SJSA1 (cell line): Measurements from ENCODE around the gene CPNE6. TPM values are rescaled to one million over a fixed set of nuclear protein-coding genes. Genes with fewer than 3 reads are reported as not detected.

Experiments used
- DNase-seq, 2 experiments: peaks; one replicate each; pipeline ENCODE4 v3.0.0-alpha.2; 2015 to 2020; ENCODE audit warnings: low spot score in 2 of 2, low read depth in 1 of 2
- H3K27ac ChIP-seq: fragments of 250-450 bp; sonication (Bioruptor Pico); 2 replicates; pipeline ENCODE4 v1.5.1; 2020; ENCODE audit warnings: mild to moderate bottlenecking, moderate library complexity
- H3K27me3 ChIP-seq: fragments of 250-450 bp; sonication (Bioruptor Pico); replicated peaks from 2 replicates; pipeline ENCODE4 v1.5.1; 2020; ENCODE audit warnings: mild to moderate bottlenecking, moderate library complexity
- H3K36me3 ChIP-seq: fragments of 250-450 bp; sonication (Bioruptor Pico); 2 replicates; pipeline ENCODE4 v1.5.1; 2020; ENCODE audit warnings: mild to moderate bottlenecking
- H3K4me1 ChIP-seq: fragments of 250-450 bp; sonication (Bioruptor Pico); replicated peaks from 2 replicates; pipeline ENCODE4 v1.6.1; 2021; ENCODE audit warnings: mild to moderate bottlenecking
- H3K4me3 ChIP-seq: fragments of 250-450 bp; sonication (Bioruptor Pico); 2 replicates; pipeline ENCODE4 v1.5.1; 2020; ENCODE audit warnings: mild to moderate bottlenecking
- H3K9me3 ChIP-seq: fragments of 250-450 bp; sonication (Bioruptor Pico); replicated peaks from 2 replicates; pipeline ENCODE4 v1.5.1; 2020; ENCODE audit warnings: mild to moderate bottlenecking
- total RNA-seq: library from RNA; depleted of rRNA; stranded (reverse); fragments of >200 nt; shearing (Covaris generic); gene quantifications from 2 replicates; pipeline ENCODE4 v1.2.3, GENCODE V29; 2014

Gene CPNE6
- total RNA-seq, 1 experiment from 2014 or later, result not detected

DNA sequence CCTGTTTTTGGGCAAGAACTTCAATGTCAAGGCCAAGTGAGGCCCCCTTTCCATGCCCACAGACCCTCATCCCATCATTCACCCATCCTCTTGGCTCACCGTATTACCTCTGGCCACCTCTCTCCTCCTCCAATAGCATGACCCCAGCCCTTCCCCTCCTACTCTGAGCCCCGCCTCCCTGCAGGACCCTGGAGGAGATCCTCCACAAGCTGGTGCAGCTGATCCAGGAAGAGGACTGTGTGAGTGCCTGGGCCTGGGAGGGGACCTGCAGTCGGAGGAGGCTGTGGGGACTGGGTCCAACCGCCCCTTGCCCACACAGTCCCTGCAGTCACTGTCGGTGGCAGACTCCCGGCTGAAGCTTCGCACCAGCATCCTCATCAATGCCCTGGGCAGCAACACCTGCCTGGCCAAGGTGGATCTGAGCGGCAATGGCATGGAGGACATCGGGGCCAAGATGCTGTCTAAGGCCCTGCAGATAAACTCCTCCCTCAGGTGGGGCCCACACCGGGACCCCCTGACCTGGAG is 12.3 kb upstream of the CPNE6 start:
- Histone ChIP-seq H3K27me3 (no peaks in the 10 kb centered on the region), H3K4me3 (no peak overlapping the region), H3K4me1 (no peaks in the 10 kb centered on the region), H3K9me3 (no peaks in the 10 kb centered on the region), H3K36me3 (no peaks in the 10 kb centered on the region), H3K27ac (no peak overlapping the region)
- DNase-seq, result no peak

DNA sequence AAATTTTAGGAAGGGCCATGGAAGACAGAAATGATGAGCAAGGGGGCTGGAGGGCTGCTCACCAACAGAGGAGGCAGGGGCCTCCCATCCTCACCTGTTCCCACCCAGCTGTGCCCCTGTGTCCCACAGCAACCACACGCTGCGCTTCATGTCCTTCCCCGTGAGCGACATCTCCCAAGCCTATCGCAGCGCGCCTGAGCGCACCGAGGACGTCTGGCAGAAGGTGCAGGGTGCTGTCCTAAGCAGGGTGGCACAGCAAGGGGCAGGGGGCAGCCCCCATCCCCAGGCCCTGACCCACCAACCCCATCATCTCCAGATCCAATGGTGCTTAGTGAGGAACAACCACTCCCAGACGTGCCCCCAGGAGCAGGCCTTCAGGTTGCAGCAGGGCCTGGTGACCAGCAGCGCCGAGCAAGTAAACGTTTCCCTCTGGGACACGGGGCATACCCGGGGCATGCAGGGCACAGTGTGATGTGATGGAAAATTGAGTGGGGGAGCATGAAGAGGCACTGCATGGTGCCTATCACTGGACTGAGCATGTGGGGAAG is 11.4 kb upstream of the CPNE6 start:
- no peaks in the 10 kb centered on the region for H3K4me1 ChIP-seq
- DNase-seq, result no peak
- H3K36me3 ChIP-seq, result no peaks in the 10 kb centered on the region
- H3K9me3 ChIP-seq, result no peaks in the 10 kb centered on the region
- H3K4me3 ChIP-seq, result no peak overlapping the region
- no peak overlapping the region for H3K27ac ChIP-seq
- H3K27me3 ChIP-seq, result no peaks in the 10 kb centered on the region

DNA sequence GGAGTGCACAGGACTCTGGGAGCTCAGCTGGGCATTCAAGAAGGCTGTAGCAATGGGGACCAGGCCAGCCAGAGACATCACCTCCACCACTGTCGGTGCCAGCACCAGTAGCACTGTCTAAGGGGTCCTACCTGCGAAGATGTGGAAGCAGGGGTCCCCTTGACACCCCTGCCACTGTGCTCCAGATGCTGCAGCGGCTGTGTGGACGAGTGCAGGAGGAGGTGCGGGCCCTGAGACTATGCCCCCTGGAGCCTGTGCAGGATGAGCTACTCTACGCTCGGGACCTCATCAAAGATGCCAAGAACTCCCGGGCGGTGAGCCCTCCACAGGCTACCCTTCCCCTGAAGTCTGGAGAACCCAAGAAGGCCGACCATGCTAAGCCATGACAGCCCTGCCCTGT is 10.9 kb upstream of the CPNE6 start:
- Histone ChIP-seq H3K36me3 (no peaks in the 10 kb centered on the region), H3K27me3 (no peaks in the 10 kb centered on the region), H3K27ac (no peak overlapping the region), H3K4me1 (no peaks in the 10 kb centered on the region), H3K9me3 (no peaks in the 10 kb centered on the region), H3K4me3 (no peak overlapping the region)
- DNase-seq, result no peak

DNA sequence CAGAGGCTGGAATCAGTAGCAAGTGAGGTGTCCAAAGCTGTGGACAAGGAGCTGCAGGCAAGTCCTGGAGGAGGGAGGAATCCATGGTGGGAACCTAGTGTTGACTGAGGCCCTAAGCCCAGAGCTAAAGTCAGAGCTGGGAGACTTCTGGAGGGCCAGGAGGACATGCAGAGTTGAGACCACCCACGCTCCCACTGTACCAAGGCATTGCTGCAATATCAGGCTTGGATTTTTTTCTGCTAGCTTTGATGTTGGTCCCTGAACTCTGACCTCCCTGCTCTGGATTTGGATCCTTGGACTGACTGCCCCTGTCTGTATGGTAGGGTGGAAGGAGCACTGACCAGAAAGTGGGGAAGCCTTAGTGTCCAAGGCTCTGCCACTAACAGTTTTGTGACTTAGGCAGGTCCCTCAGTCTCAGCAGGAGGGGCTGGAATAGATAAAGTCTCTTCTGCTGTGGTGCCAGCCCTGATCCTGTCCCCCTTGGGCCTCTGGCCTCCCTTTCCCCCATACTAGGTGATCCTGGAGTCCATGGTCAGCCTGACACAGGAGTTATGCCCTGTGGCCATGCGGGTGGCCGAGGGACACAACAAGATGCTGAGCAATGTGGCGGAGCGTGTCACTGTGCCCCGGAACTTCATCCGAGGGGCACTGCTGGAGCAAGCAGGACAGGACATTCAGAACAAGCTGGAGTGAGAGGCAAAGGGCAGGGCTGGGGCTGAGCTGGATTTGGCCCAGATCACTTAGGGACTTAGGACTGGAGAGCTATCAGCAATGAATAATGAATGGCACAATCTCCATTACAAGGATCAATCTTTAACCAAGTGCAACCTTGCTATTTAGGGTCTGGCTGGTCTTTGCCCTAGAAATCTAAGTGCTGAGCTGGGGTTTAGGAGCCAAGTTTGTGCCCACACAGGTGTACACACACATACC is 10.1 kb upstream of the CPNE6 start:
- Histone ChIP-seq H3K9me3 (no peaks in the 10 kb centered on the region), H3K4me1 (no peaks in the 10 kb centered on the region), H3K36me3 (no peaks in the 10 kb centered on the region), H3K27me3 (no peaks in the 10 kb centered on the region), H3K4me3 (no peak overlapping the region), H3K27ac (no peak overlapping the region)
- no peak for DNase-seq

DNA sequence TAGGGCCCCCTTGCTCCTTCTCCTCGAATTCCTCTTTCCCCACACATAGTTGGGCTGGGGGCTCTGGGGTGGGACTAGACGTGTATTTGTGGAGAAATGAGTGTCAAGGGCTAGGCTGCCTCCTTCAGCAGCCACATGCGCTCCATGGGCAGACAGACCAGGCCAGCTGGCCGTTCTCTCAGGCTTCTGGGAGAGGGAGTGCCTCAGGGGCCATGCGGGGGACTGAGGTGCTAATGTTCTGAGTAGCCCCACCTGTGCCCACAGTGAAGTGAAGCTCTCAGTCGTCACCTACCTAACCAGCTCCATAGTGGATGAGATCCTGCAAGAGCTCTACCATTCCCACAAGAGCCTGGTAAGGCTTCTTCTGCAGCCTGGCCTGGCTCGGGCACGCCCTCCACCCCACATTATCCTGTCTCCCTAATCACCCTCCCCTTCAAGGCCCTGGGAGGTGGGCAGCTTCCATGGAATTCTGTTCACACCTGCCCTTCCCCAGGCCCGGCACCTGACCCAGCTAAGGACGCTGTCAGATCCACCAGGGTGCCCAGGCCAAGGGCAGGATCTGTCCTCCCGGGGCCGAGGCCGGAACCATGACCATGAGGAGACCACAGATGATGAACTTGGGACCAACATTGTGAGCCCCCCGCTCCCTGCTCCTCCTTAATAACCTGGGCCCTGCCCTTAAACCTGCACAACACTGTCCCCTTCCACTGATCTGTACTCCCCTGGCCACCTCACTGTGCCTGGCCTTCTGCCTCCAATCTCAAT is 9.0 kb upstream of the CPNE6 start:
- H3K9me3 ChIP-seq, result no peaks in the 10 kb centered on the region
- H3K27me3 ChIP-seq, result no peaks in the 10 kb centered on the region
- no peak overlapping the region for H3K4me3 ChIP-seq
- DNase-seq, result no peak
- no peak overlapping the region for H3K27ac ChIP-seq
- no peaks in the 10 kb centered on the region for H3K4me1 ChIP-seq
- H3K36me3 ChIP-seq, result no peaks in the 10 kb centered on the region

DNA sequence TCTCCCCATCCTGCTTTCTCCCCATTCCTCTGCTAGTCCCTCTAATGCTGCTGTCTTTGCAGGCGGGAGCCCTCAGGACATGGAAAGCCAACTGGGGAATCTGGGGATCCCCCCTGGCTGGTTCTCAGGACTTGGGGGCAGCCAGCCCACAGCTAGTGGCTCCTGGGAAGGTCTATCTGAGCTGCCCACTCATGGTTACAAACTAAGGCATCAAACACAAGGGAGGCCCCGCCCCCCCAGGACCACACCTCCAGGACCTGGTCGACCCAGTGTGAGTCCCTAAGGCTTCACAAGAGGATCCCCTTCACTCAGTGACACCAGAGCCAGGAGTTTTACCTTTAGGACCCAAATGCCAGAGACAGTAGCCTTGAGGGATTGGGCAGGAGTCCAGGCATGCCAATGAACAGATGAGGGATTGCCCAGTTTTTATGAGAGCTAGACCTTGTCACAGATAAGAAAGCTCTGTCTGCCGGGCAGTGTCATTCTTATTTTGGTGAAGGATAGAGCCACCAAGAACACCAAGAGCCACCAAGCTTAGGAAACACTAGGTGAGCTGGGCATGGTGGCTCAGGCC is 8.0 kb upstream of the CPNE6 start:
- H3K27me3 ChIP-seq, result peaks cover 5% of the 10 kb centered on the region; the same call in 1 of the 2 replicates
- H3K27ac ChIP-seq, result no peak overlapping the region
- no peak for DNase-seq
- H3K9me3 ChIP-seq, result no peaks in the 10 kb centered on the region
- H3K36me3 ChIP-seq, result no peaks in the 10 kb centered on the region
- no peaks in the 10 kb centered on the region for H3K4me1 ChIP-seq
- H3K4me3 ChIP-seq, result no peak overlapping the region

DNA sequence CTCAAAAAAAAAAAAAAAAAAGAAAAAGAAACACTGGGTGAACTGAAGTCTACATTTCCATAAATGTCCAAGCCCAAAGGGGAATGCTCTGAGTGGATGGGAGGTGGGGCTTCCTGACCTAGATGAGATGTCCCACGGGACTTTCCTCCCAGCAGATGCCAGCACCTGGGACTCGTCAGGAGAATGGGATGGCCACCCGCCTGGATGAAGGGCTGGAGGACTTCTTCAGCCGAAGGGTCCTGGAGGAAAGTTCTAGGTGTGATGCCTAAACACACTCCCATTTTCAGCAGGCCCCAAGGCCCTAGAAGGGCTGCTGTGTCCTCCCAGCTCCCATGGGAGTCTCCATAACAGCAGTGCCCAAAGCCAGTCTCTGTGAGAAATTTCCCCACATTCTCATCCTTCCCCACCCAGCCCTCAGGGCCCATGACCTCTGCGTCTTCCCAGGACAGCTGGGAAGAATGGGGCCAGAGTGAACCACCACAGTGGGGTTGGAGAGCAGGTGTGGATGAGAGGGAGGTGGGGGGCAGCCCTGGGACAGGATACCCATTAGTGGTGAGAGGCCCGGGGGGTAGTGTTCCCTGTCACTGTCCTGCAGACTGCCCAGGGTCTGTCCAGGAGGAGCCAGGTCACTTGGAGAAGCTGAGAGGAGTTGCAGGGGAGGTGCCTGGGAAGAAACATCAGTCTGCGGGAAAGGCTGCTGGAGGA is 7.1 kb upstream of the CPNE6 start:
- H3K4me3 ChIP-seq, result no peak overlapping the region
- DNase-seq, result no peak
- H3K9me3 ChIP-seq, result no peaks in the 10 kb centered on the region

DNA sequence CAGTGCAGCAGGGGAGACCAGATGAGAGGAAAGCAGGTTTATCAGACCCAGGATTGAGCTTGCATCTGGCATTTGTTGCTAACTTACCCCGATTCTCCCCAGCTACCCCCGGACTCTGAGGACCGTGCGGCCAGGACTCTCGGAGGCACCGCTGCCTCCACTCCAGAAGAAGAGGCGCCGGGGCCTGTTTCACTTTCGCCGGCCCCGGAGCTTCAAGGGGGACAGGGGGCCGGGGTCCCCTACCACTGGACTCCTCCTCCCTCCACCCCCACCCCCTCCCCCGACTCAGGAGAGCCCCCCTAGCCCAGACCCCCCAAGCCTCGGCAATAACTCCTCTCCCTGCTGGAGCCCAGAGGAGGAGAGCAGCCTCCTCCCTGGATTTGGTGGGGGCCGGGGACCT is 6.5 kb upstream of the CPNE6 start:
- H3K4me3 ChIP-seq, result no peak overlapping the region
- H3K27me3 ChIP-seq, result peaks cover 8% of the 10 kb centered on the region; the same call in 1 of the 2 replicates
- no peaks in the 10 kb centered on the region for H3K4me1 ChIP-seq
- H3K36me3 ChIP-seq, result no peaks in the 10 kb centered on the region
- H3K9me3 ChIP-seq, result no peaks in the 10 kb centered on the region
- DNase-seq, result no peak
- no peak overlapping the region for H3K27ac ChIP-seq

More for the DNA sequence above, 7.1 kb upstream of the CPNE6 start:
- no peaks in the 10 kb centered on the region for H3K4me1 ChIP-seq
- H3K27ac ChIP-seq, result no peak overlapping the region
- H3K27me3 ChIP-seq, result peaks cover 5% of the 10 kb centered on the region; the same call in 1 of the 2 replicates
- H3K36me3 ChIP-seq, result no peaks in the 10 kb centered on the region

DNA sequence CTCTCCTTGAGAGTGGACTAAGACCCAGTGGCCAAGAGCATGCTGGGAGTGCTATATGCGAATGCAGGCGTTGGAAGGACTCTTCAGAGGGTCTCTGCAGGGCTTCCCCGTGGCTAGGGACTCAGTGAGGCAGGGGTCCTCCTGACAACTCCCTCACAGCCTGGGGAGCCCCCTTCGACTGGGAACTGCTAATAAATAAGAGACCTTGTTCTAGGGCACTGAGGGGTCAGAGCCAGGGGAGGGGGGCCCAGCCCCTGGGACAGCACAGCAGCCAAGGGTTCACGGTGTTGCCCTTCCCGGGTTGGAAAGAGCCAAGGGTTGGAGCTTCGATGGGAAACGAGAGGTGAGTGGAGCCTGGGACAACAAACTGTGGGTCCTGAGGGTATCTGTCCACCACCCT is 6.0 kb upstream of the CPNE6 start:
- H3K27me3 ChIP-seq, result peaks cover 10% of the 10 kb centered on the region; the same call in 1 of the 2 replicates
- no peaks in the 10 kb centered on the region for H3K36me3 ChIP-seq
- no peak for DNase-seq
- H3K9me3 ChIP-seq, result no peaks in the 10 kb centered on the region
- H3K27ac ChIP-seq, result no peak overlapping the region
- no peak overlapping the region for H3K4me3 ChIP-seq
- H3K4me1 ChIP-seq, result no peaks in the 10 kb centered on the region

DNA sequence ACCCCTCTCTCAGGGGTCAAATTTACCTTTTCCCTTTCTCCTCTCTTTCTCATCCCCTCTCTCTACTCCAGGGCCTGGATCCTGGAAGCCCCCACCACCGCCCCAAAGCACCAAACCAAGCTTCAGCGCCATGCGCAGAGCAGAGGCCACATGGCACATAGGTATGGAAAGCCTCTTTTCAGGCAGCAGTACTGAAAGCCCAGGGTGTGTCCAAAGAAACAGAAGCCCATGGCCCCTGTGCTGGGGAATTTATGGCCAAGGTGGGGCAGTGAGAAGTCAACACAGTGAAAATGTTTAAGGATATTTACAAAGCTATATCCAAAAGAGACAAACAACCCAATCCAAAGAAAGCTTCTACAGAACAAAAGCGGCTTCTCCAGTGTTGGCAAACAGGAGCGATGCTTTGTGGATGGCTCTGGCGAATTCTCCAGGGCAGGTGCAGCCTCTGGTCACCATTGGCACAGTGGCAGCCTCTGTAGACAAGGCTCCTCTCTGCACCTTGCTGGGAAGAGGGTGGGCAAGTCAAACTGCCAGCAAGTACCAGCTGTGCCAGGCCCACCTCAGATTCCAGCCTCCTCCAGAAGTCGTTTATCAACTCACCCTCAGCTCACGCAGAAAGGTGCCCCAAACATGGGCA is 4.7 kb upstream of the CPNE6 start:
- no peak for DNase-seq
- Histone ChIP-seq H3K4me1 (no peaks in the 10 kb centered on the region), H3K4me3 (no peak overlapping the region), H3K27me3 (peaks cover 11% of the 10 kb centered on the region), H3K9me3 (no peaks in the 10 kb centered on the region), H3K27ac (no peak overlapping the region), H3K36me3 (no peaks in the 10 kb centered on the region)

DNA sequence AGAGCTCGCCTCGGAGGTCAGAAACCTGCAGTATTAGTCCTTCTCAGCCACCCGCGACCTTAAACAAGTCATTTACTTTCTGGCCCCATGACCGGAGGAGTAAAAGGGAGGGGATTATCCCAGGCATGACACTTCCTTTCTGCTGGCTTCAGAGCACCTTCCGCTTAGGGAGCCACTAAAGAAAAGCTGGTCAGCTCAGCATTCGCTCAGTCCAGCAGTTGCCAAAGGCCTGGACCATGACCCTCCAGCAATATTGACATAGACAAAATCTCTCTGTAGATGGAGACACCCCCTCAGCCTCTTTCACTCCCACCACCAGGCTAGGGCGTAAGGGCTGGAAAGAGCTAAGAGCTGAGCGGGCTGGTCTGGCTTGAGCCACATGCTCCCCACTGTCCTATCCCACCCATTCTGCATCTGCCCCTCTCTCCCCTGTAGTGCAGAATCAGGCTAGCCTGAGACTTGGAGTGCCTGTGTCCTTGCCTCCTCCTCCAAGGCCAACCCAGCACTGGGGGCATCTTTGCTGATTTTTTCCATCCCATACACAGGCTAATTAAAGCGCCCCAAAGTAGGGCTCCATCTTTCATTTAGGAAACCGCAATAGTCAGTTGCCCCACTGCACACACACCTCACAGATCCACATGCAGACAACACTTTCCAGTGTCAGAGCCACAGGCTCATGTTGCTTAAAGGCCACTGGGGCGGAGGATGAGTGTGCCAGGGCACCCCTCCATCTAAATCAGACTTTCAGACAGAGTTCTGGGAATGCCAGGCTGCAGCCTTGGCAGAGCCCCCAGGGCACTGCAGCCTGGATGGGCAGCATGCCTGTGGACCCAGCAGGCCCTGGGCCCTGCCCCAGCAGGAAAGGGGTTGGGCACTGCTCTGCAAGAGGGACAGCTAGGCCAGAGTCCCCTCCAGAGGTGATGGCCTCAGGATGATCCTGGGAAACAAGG is 4.0 kb upstream of the CPNE6 start:
- H3K27me3 ChIP-seq, result peaks cover 16% of the 10 kb centered on the region

More for the DNA sequence above, 4.0 kb upstream of the CPNE6 start:
- Histone ChIP-seq H3K9me3 (no peaks in the 10 kb centered on the region), H3K27ac (no peak overlapping the region), H3K4me3 (no peak overlapping the region), H3K36me3 (no peaks in the 10 kb centered on the region), H3K4me1 (no peaks in the 10 kb centered on the region)
- DNase-seq, result no peak
